HG03039 (cell line): ENCODE data around the gene KLHL22.
"Not testable (repeated sequence)": the region's sequence is repeated elsewhere in the genome, so short reads cannot be mapped to it uniquely, and the experiment has no call there.

ENCODE experiments used
- ATAC-seq: cut with Tn5 transposase; IDR thresholded peaks from one replicate; pipeline ENCODE4 v1.9.1; 2021; ENCODE audit warnings: mild to moderate bottlenecking, moderate library complexity; ENCODE audit not compliant: unreplicated experiment

The KLHL22 gene

GRCh38 chr22:20506543-20507252 lies 11.1 kb upstream of the KLHL22 start:
- no peak for ATAC-seq

- ATAC-seq, result not testable (repeated sequence)
Observed at GRCh38 chr22:20504293-20504922, 8.8 kb upstream of the KLHL22 start.

GRCh38 chr22:20503816-20504215 lies 8.2 kb upstream of the KLHL22 start:
- ATAC-seq, result no peak

GRCh38 chr22:20499769-20500168 lies 4.2 kb upstream of the KLHL22 start:
- ATAC-seq, result no peak

GRCh38 chr22:20498913-20499312 lies 3.3 kb upstream of the KLHL22 start:
- ATAC-seq, result no peak

- ATAC-seq, result no peak
Observed at GRCh38 chr22:20497426-20497825, 1.8 kb upstream of the KLHL22 start.

- peak; percentile 76 for ATAC-seq
Observed at GRCh38 chr22:20495861-20496681, 476 bp upstream of the KLHL22 start.

- ATAC-seq, result no peak
Observed at GRCh38 chr22:20491346-20491745, 4.2 kb downstream of the KLHL22 start.

- ATAC-seq, result no peak
Observed at GRCh38 chr22:20490941-20491307, 4.7 kb downstream of the KLHL22 start.

GRCh38 chr22:20490183-20490940 lies 5.2 kb downstream of the KLHL22 start:
- ATAC-seq, result no peak

GRCh38 chr22:20488946-20489345 lies 6.6 kb downstream of the KLHL22 start:
- no peak for ATAC-seq

- ATAC-seq, result no peak
Observed at GRCh38 chr22:20487715-20488114, 7.9 kb downstream of the KLHL22 start.

- ATAC-seq, result no peak
Observed at GRCh38 chr22:20486229-20486628, 9.4 kb downstream of the KLHL22 start.

- no peak for ATAC-seq
Observed at GRCh38 chr22:20484948-20485683, 10.5 kb downstream of the KLHL22 start.

- no peak for ATAC-seq
Observed at GRCh38 chr22:20483771-20484170, 11.8 kb downstream of the KLHL22 start.

- ATAC-seq, result not testable (repeated sequence)
Observed at GRCh38 chr22:20483143-20483506, 12.5 kb downstream of the KLHL22 start.

GRCh38 chr22:20479612-20480196 lies 15.9 kb downstream of the KLHL22 start:
- no peak for ATAC-seq

- ATAC-seq, result not testable (repeated sequence)
Observed at GRCh38 chr22:20478059-20478458, 17.5 kb downstream of the KLHL22 start.

- ATAC-seq, result not testable (repeated sequence)
Observed at GRCh38 chr22:20475569-20475968, 20.0 kb downstream of the KLHL22 start.

GRCh38 chr22:20475115-20475436 lies 20.5 kb downstream of the KLHL22 start:
- ATAC-seq, result no peak
